ENCODE results near the gene KCNQ1OT1. TPM values are rescaled to one million over a fixed set of nuclear protein-coding genes. Genes with fewer than 3 reads are reported as not detected.

The KCNQ1OT1 gene
- total RNA-seq, 4 donors from 2014 or later: 0.21 to 1.9 (median 1.2) TPM

GRCh38 chr11:2687223-2687530 lies 12.6 kb downstream of the KCNQ1OT1 start:
- no peaks in the 10 kb centered on the region for H3K27me3 ChIP-seq
- WGBS, 2 donors: 100% methylated on average over 1 of the region's 1 CpG; no CpG with 5 or more reads in 1 of the 2 donors
- peaks cover 0 to 12% (median 0%) of the 10 kb centered on the region in 3 donors for H3K36me3 ChIP-seq
- H3K4me3 ChIP-seq: no peak overlapping the region
- peaks cover 0 to 40% (median 5%) of the 10 kb centered on the region in 3 donors for H3K4me1 ChIP-seq
- no peaks in the 10 kb centered on the region for H3K9me3 ChIP-seq
- H3K27ac ChIP-seq: no peak overlapping the region
- intact Hi-C loops (cut with DNase I): no loop called here
- DNase-seq: no peak
- TF ChIP-seq CTCF (IDR thresholded peaks at IDR 0.05): no peak
- TF ChIP-seq POLR2A (IDR thresholded peaks at IDR 0.05): no peak

- Histone ChIP-seq H3K27ac (no peak overlapping the region), H3K36me3 (peaks cover 0 to 12% (median 0%) of the 10 kb centered on the region in 3 donors), H3K9me3 (no peaks in the 10 kb centered on the region), H3K4me3 (no peak overlapping the region), H3K4me1 (peaks cover 0 to 40% (median 5%) of the 10 kb centered on the region in 3 donors), H3K27me3 (no peaks in the 10 kb centered on the region)
- 90 to 95% methylated on average over 2 to 5 of the region's 7 CpGs for WGBS, 2 donors
- no peak for DNase-seq
- intact Hi-C loops (cut with DNase I): no loop called here
- TF ChIP-seq CTCF (IDR thresholded peaks at IDR 0.05) (no peak), POLR2A (IDR thresholded peaks at IDR 0.05) (no peak)
These were observed 13.2 kb downstream of the KCNQ1OT1 start for GRCh38 chr11:2686360-2687222.

- Histone ChIP-seq H3K4me1 (peaks cover 0 to 40% (median 5%) of the 10 kb centered on the region in 3 donors), H3K27me3 (no peaks in the 10 kb centered on the region), H3K36me3 (peaks cover 0 to 12% (median 0%) of the 10 kb centered on the region in 3 donors), H3K4me3 (no peak overlapping the region), H3K27ac (no peak overlapping the region), H3K9me3 (no peaks in the 10 kb centered on the region)
- no peak for DNase-seq
- no peak for TF ChIP-seq POLR2A (IDR thresholded peaks at IDR 0.05)
- no peak for TF ChIP-seq CTCF (IDR thresholded peaks at IDR 0.05)
- WGBS, 2 donors: 93% methylated on average over 3 to 6 of the region's 13 CpGs
- intact Hi-C loops (cut with DNase I): no loop called here
These were observed 14.0 kb downstream of the KCNQ1OT1 start for GRCh38 chr11:2685566-2686359.

GRCh38 chr11:2685051-2685450 lies 14.7 kb downstream of the KCNQ1OT1 start:
- H3K27me3 ChIP-seq: no peaks in the 10 kb centered on the region
- DNase-seq: no peak

More at GRCh38 chr11:2685051-2685450, 14.7 kb downstream of the KCNQ1OT1 start:
- Histone ChIP-seq H3K36me3 (peaks cover 0 to 12% (median 0%) of the 10 kb centered on the region in 3 donors), H3K27ac (no peak overlapping the region), H3K9me3 (no peaks in the 10 kb centered on the region), H3K4me3 (no peak overlapping the region), H3K4me1 (peaks cover 0 to 35% (median 2%) of the 10 kb centered on the region in 3 donors)
- TF ChIP-seq CTCF (IDR thresholded peaks at IDR 0.05) (no peak), POLR2A (IDR thresholded peaks at IDR 0.05) (no peak)
- intact Hi-C loops (cut with DNase I): no loop called here
- 86 to 100% methylated on average over 1 to 4 of the region's 6 CpGs for WGBS, 2 donors

Data from esophagus squamous epithelium (tissue), 5 donors.